ENCODE measurements around the gene ARID4B. TPM values are rescaled to one million over a fixed set of nuclear protein-coding genes. Genes with fewer than 3 reads are reported as not detected.
A peak's percentile ranks its signal among the peaks of the same experiment; 100 is the strongest.

Gene ARID4B
- total RNA-seq, 2 experiments from 2014 or later = 38.8 to 41.9 TPM

DNA sequence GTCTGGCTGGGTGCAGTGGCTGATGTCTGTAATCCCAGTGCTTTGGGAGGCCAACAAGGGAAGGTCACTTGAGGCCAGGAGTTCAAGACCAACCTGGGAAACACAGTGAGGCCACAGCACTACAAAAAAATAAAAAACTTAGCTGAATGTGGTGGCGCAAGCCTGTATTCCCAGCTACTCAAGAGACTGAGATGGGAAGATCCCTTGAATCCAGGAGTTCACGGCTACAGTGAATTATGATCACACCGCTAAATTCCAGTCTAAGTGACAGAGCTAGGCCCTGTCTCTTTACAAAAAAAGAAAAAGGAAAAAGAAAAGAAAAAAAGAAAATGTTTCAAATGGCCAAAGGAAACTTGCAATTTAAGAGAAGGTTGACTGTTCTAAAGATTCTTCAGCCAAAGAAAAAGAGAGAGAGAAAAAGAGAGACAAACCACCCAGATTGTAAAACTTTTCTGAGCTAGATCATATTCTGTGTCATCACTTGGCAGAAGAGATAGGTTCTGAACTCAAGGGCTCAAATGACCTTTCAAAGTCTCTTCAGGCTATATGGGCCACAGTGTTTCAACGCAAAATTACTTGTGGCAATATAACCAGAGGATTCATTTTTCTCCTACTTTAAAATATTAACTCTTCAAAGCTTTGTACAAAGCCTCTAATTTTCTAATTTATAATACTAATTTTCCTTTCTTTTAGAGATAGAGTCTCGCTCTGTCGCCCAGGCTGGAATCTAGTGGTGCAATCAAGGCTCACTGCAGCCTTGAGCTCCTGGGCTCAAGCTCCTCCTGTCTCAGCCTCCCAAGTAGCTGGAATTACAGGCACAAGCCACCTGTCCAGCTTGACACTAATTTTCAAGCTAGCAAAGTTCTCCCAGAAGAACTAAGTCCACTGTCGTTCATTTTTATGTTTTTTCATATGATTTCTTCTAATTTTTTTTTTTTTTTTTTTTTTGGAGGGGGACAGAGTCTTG is 20.5 kb downstream of the ARID4B start:
- Mint-ChIP-seq H3K27me3 (no peaks in the 10 kb centered on the region), H3K9me3 (no peaks in the 10 kb centered on the region), H3K27ac (peak overlapping the region; percentile 58), H3K36me3 (ENCODE audit: low read depth) (peaks cover 16% of the 10 kb centered on the region), H3K4me3 (no peak overlapping the region), H3K4me1 (ENCODE audit: low read depth) (peaks cover 56% of the 10 kb centered on the region)
- intact Hi-C loops (cut with micrococcal nuclease) = no loop called here
- TF ChIP-seq, protein P1, sequence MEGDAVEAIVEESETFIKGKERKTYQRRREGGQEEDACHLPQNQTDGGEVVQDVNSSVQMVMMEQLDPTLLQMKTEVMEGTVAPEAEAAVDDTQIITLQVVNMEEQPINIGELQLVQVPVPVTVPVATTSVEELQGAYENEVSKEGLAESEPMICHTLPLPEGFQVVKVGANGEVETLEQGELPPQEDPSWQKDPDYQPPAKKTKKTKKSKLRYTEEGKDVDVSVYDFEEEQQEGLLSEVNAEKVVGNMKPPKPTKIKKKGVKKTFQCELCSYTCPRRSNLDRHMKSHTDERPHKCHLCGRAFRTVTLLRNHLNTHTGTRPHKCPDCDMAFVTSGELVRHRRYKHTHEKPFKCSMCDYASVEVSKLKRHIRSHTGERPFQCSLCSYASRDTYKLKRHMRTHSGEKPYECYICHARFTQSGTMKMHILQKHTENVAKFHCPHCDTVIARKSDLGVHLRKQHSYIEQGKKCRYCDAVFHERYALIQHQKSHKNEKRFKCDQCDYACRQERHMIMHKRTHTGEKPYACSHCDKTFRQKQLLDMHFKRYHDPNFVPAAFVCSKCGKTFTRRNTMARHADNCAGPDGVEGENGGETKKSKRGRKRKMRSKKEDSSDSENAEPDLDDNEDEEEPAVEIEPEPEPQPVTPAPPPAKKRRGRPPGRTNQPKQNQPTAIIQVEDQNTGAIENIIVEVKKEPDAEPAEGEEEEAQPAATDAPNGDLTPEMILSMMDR (IDR thresholded peaks at IDR 0.05) = no peak
- ChIA-PET POLR2A (interaction anchor here (0.8 to 1.7 kb wide), 2 partner anchors 14 to 19 kb away, joined by 4 read pairs; no protein-coding TSS in a partner anchor), CTCF (interaction anchor here (0.7 to 1.0 kb wide), 2 partner anchors 23 to 24 kb away, joined by 3 to 4 read pairs; no protein-coding TSS in a partner anchor)
- DNase-seq = no peak
- no peak for ATAC-seq

- TF ChIP-seq, protein P1 (IDR thresholded peaks at IDR 0.05) = no peak
- Mint-ChIP-seq H3K27ac (peak overlapping the region; percentile 90), H3K9me3 (no peaks in the 10 kb centered on the region), H3K4me3 (peak overlapping the region; percentile 31), H3K4me1 (ENCODE audit: low read depth) (peaks cover 47% of the 10 kb centered on the region), H3K36me3 (ENCODE audit: low read depth) (peaks cover 6% of the 10 kb centered on the region), H3K27me3 (no peaks in the 10 kb centered on the region)
- DNase-seq (peak; percentile 44), ATAC-seq (peak; percentile 70)
- POLR2A ChIA-PET = interaction anchor here (0.7 to 1.2 kb wide), 4 partner anchors 9 to 22 kb away, joined by 3 to 5 read pairs (median 3); no protein-coding TSS in a partner anchor
- intact Hi-C loops (cut with micrococcal nuclease) = no loop called here
- CTCF ChIA-PET = interaction anchor here (1.0 to 2.6 kb wide), 3 partner anchors 9 to 112 kb away, joined by 4 to 14 read pairs (median 4); no protein-coding TSS in a partner anchor
Measured at GRCh38 chr1:235304549-235305451, 23.2 kb downstream of the ARID4B start.

DNA sequence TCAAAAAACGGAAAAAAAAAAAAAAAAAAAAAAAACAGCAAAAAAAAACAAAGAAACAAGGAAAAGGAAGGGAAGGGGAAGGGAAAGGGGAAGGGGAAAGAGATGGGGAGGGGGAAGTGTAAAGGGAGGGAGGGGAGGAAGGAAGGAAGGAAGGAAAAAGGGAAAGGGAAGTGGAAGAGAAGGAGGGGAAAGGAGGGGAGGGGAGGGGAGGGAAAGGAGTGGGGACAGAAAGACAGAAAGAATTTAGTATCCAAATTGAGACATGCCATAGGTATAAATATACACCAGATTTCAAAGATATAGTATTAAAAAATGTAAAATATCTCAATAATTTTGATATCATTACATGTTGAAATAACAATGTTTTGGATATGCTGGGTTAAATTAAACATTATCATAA is 25.8 kb downstream of the ARID4B start:
- Mint-ChIP-seq H3K27ac (no peak overlapping the region), H3K9me3 (no peaks in the 10 kb centered on the region)
- TF ChIP-seq, protein P1 (IDR thresholded peaks at IDR 0.05) = no peak

DNA sequence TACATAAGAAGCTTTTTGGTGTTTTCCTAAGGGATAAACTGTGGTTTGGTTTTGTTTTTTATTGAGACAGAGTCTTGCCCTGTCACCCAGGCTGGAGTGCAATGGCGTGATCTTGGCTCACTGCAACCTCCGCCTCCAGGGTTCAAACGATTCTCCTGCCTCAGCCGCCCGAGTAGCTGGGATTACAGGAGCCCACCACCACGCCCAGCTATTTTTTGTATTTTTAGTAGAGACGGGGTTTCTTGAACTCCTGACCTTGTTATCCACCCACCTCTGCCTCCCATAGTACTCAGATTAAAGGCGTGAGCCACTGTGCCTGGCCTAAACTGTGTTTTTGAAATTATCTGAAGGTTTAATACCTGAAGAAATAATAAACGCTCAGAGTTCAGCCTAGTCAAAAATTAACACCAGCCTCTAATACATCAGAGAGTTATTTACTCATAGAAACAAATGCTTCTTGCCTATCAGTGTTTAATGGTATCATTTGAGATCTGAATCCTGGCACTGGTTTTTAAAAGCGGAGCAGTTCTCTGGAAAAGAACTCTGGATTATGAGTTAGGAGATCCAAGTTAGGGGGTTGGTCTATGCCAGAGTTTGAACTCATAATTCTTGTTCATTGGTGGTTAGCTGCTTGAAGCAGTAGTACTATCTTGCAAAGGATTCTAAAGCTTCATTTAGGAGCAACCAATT is 28.7 kb downstream of the ARID4B start:
- TF ChIP-seq, protein P1 (IDR thresholded peaks at IDR 0.05) = no peak
- ChIA-PET POLR2A (interaction anchor here (0.7 to 1.1 kb wide), 3 partner anchors 18 to 43 kb away, joined by 3 to 4 read pairs (median 3); no protein-coding TSS in a partner anchor), CTCF (interaction anchor here (1.0 to 1.7 kb wide), 3 partner anchors 15 to 116 kb away, joined by 3 to 5 read pairs (median 3); no protein-coding TSS in a partner anchor)
- peaks cover 44% of the 10 kb centered on the region for H3K4me1 Mint-ChIP-seq (ENCODE audit: low read depth)
- intact Hi-C loops (cut with micrococcal nuclease) = no loop called here
- peaks cover 13% of the 10 kb centered on the region for H3K36me3 Mint-ChIP-seq (ENCODE audit: low read depth)
- H3K9me3 Mint-ChIP-seq = peaks cover 2% of the 10 kb centered on the region
- no peaks in the 10 kb centered on the region for H3K27me3 Mint-ChIP-seq
- DNase-seq = no peak
- peak overlapping the region; percentile 60 for H3K27ac Mint-ChIP-seq
- no peak overlapping the region for H3K4me3 Mint-ChIP-seq
- no peak for ATAC-seq

More for the DNA sequence above, 25.8 kb downstream of the ARID4B start:
- no peak overlapping the region for H3K4me3 Mint-ChIP-seq
- CTCF ChIA-PET = no interaction called here
- no peak for DNase-seq
- POLR2A ChIA-PET = no interaction called here
- peaks cover 59% of the 10 kb centered on the region for H3K4me1 Mint-ChIP-seq (ENCODE audit: low read depth)
- H3K36me3 Mint-ChIP-seq (ENCODE audit: low read depth) = peaks cover 7% of the 10 kb centered on the region
- H3K27me3 Mint-ChIP-seq = no peaks in the 10 kb centered on the region
- intact Hi-C loops (cut with micrococcal nuclease) = no loop called here
- ATAC-seq = no peak

Measured in activated CD8-positive, alpha-beta T cell treated with anti-CD3 and anti-CD28 coated beads for 36 hours (primary cell).